GM21786 (cell line): ENCODE results near the gene ZNF423.

Source experiments
- ATAC-seq: cut with Tn5 transposase; IDR thresholded peaks from one replicate; pipeline ENCODE4 v1.9.1; 2021; ENCODE audit not compliant: unreplicated experiment

ZNF423 gene

GRCh38 chr16:49788986-49789385 lies 66.9 kb downstream of the ZNF423 start:
- no peak for ATAC-seq

- no peak for ATAC-seq
Measured at GRCh38 chr16:49788572-49788971, 67.3 kb downstream of the ZNF423 start.

- no peak for ATAC-seq
Measured at GRCh38 chr16:49786926-49787557, 68.9 kb downstream of the ZNF423 start.

GRCh38 chr16:49785970-49786369 lies 69.9 kb downstream of the ZNF423 start:
- ATAC-seq = no peak

- ATAC-seq = no peak
Measured at GRCh38 chr16:49782405-49782804, 73.5 kb downstream of the ZNF423 start.

GRCh38 chr16:49781401-49781800 lies 74.5 kb downstream of the ZNF423 start:
- ATAC-seq = no peak

GRCh38 chr16:49780433-49780832 lies 75.5 kb downstream of the ZNF423 start:
- ATAC-seq = no peak

- no peak for ATAC-seq
Measured at GRCh38 chr16:49779979-49780378, 75.9 kb downstream of the ZNF423 start.

GRCh38 chr16:49778202-49778930 lies 77.5 kb downstream of the ZNF423 start:
- ATAC-seq = no peak

GRCh38 chr16:49776734-49777133 lies 79.2 kb downstream of the ZNF423 start:
- ATAC-seq = no peak

GRCh38 chr16:49776085-49776595 lies 79.8 kb downstream of the ZNF423 start:
- ATAC-seq = no peak

GRCh38 chr16:49775581-49775980 lies 80.3 kb downstream of the ZNF423 start:
- ATAC-seq = no peak

- ATAC-seq = no peak
Measured at GRCh38 chr16:49775018-49775417, 80.9 kb downstream of the ZNF423 start.

GRCh38 chr16:49773534-49774475 lies 82.1 kb downstream of the ZNF423 start:
- no peak for ATAC-seq

- no peak for ATAC-seq
Measured at GRCh38 chr16:49767998-49768397, 87.9 kb downstream of the ZNF423 start.

GRCh38 chr16:49767414-49767813 lies 88.5 kb downstream of the ZNF423 start:
- ATAC-seq = no peak

- no peak for ATAC-seq
Measured at GRCh38 chr16:49766225-49766624, 89.7 kb downstream of the ZNF423 start.

GRCh38 chr16:49763826-49764225 lies 92.1 kb downstream of the ZNF423 start:
- no peak for ATAC-seq

- ATAC-seq = no peak
Measured at GRCh38 chr16:49760815-49761214, 95.1 kb downstream of the ZNF423 start.

- ATAC-seq = no peak
Measured at GRCh38 chr16:49757559-49758069, 98.3 kb downstream of the ZNF423 start.
